ENCODE data around the gene ETV6. TPM values are rescaled to one million over a fixed set of nuclear protein-coding genes. Genes with fewer than 3 reads are reported as not detected.

Gene ETV6
- total RNA-seq, 1 experiment from 2014 or later: 6.4 TPM

GRCh38 chr12:11768233-11768965, 118.9 kb downstream of the ETV6 start:
- in situ Hi-C loops (cut with HindIII; ENCODE audit: low pct_unique_long_range_greater_than_20kb, low sequenced_read_pairs): no loop called here
- no peak for DNase-seq (ENCODE audit: low read depth, low spot score)

- DNase-seq (ENCODE audit: low read depth, low spot score): no peak
- in situ Hi-C loops (cut with HindIII; ENCODE audit: low pct_unique_long_range_greater_than_20kb, low sequenced_read_pairs): no loop called here
Measured at GRCh38 chr12:11769723-11770514, 120.4 kb downstream of the ETV6 start.

GRCh38 chr12:11771356-11771755, 121.9 kb downstream of the ETV6 start:
- no peak for DNase-seq (ENCODE audit: low read depth, low spot score)
- in situ Hi-C loops (cut with HindIII; ENCODE audit: low pct_unique_long_range_greater_than_20kb, low sequenced_read_pairs): no loop called here

- no peak for DNase-seq (ENCODE audit: low read depth, low spot score)
- in situ Hi-C loops (cut with HindIII; ENCODE audit: low pct_unique_long_range_greater_than_20kb, low sequenced_read_pairs): no loop called here
Measured at GRCh38 chr12:11771895-11772502, 122.5 kb downstream of the ETV6 start.

GRCh38 chr12:11773889-11774677, 124.6 kb downstream of the ETV6 start:
- in situ Hi-C loops (cut with HindIII; ENCODE audit: low pct_unique_long_range_greater_than_20kb, low sequenced_read_pairs): no loop called here
- DNase-seq (ENCODE audit: low read depth, low spot score): no peak

- in situ Hi-C loops (cut with HindIII; ENCODE audit: low pct_unique_long_range_greater_than_20kb, low sequenced_read_pairs): no loop called here
- no peak for DNase-seq (ENCODE audit: low read depth, low spot score)
Measured at GRCh38 chr12:11774821-11775220, 125.3 kb downstream of the ETV6 start.

GRCh38 chr12:11776316-11776715, 126.8 kb downstream of the ETV6 start:
- in situ Hi-C loops (cut with HindIII; ENCODE audit: low pct_unique_long_range_greater_than_20kb, low sequenced_read_pairs): no loop called here
- DNase-seq (ENCODE audit: low read depth, low spot score): no peak

- DNase-seq (ENCODE audit: low read depth, low spot score): no peak
- in situ Hi-C loops (cut with HindIII; ENCODE audit: low pct_unique_long_range_greater_than_20kb, low sequenced_read_pairs): no loop called here
Measured at GRCh38 chr12:11777451-11777850, 128.0 kb downstream of the ETV6 start.

GRCh38 chr12:11777962-11778361, 128.5 kb downstream of the ETV6 start:
- in situ Hi-C loops (cut with HindIII; ENCODE audit: low pct_unique_long_range_greater_than_20kb, low sequenced_read_pairs): no loop called here
- DNase-seq (ENCODE audit: low read depth, low spot score): no peak

GRCh38 chr12:11778713-11779685, 129.5 kb downstream of the ETV6 start:
- DNase-seq (ENCODE audit: low read depth, low spot score): no peak
- in situ Hi-C loops (cut with HindIII; ENCODE audit: low pct_unique_long_range_greater_than_20kb, low sequenced_read_pairs): no loop called here

- in situ Hi-C loops (cut with HindIII; ENCODE audit: low pct_unique_long_range_greater_than_20kb, low sequenced_read_pairs): no loop called here
Measured at GRCh38 chr12:11780521-11781101, 131.1 kb downstream of the ETV6 start.

GRCh38 chr12:11782914-11783420, 133.5 kb downstream of the ETV6 start:
- in situ Hi-C loops (cut with HindIII; ENCODE audit: low pct_unique_long_range_greater_than_20kb, low sequenced_read_pairs): no loop called here
- no peak for DNase-seq (ENCODE audit: low read depth, low spot score)

More at GRCh38 chr12:11780521-11781101, 131.1 kb downstream of the ETV6 start:
- no peak for DNase-seq (ENCODE audit: low read depth, low spot score)

- in situ Hi-C loops (cut with HindIII; ENCODE audit: low pct_unique_long_range_greater_than_20kb, low sequenced_read_pairs): no loop called here
- DNase-seq (ENCODE audit: low read depth, low spot score): no peak
Measured at GRCh38 chr12:11785712-11786111, 136.2 kb downstream of the ETV6 start.

- in situ Hi-C loops (cut with HindIII; ENCODE audit: low pct_unique_long_range_greater_than_20kb, low sequenced_read_pairs): no loop called here
- no peak for DNase-seq (ENCODE audit: low read depth, low spot score)
Measured at GRCh38 chr12:11786638-11787365, 137.3 kb downstream of the ETV6 start.

- in situ Hi-C loops (cut with HindIII; ENCODE audit: low pct_unique_long_range_greater_than_20kb, low sequenced_read_pairs): no loop called here
- DNase-seq (ENCODE audit: low read depth, low spot score): no peak
Measured at GRCh38 chr12:11787437-11787836, 138.0 kb downstream of the ETV6 start.
